Fibroblast of the aortic adventitia (primary cell): ENCODE results near the gene LZTFL1. TPM values are rescaled to one million over a fixed set of nuclear protein-coding genes. Genes with fewer than 3 reads are reported as not detected.

Source experiments
- DNase-seq: peaks from one replicate; pipeline ENCODE4 v3.0.0-alpha.2; 2010; ENCODE audit warnings: low read depth
- H3K4me3 ChIP-seq: 2 replicates; pipeline ENCODE4 v1.5.1; 2011; ENCODE audit warnings: low read depth, mild to moderate bottlenecking, control low read depth, low read length, moderate library complexity
- CTCF ChIP-seq: IDR thresholded peaks from 2 replicates; pipeline ENCODE4 v1.5.1; 2011; ENCODE audit warnings: mild to moderate bottlenecking, low read length, control low read depth, inconsistent platforms; ENCODE audit not compliant: insufficient read depth
- total RNA-seq: library from RNA; depleted of rRNA; stranded (reverse); fragments of >200 nt; gene quantifications from 2 replicates; pipeline ENCODE4 v1.2.3, GENCODE V29; 2012; ENCODE audit warnings: low replicate concordance

The LZTFL1 gene
- total RNA-seq, 1 donor = 24.1 TPM

- no peak for DNase-seq
- H3K4me3 ChIP-seq = no peak overlapping the region
- TF ChIP-seq CTCF = no peak
Measured at GRCh38 chr3:45830121-45830520, 11.8 kb downstream of the LZTFL1 start.

- no peak for DNase-seq
- no peak overlapping the region for H3K4me3 ChIP-seq
- no peak for TF ChIP-seq CTCF
Measured at GRCh38 chr3:45826908-45827307, 15.0 kb downstream of the LZTFL1 start.

GRCh38 chr3:45826321-45826720 is 15.6 kb downstream of the LZTFL1 start:
- no peak overlapping the region for H3K4me3 ChIP-seq
- DNase-seq = no peak
- TF ChIP-seq CTCF = no peak

GRCh38 chr3:45821127-45821526 is 20.8 kb downstream of the LZTFL1 start:
- no peak for TF ChIP-seq CTCF
- DNase-seq = no peak
- H3K4me3 ChIP-seq = no peak overlapping the region

GRCh38 chr3:45819543-45819942 is 22.4 kb downstream of the LZTFL1 start:
- peak; percentile 59 for DNase-seq

GRCh38 chr3:45817831-45818522 is 23.9 kb downstream of the LZTFL1 start:
- H3K4me3 ChIP-seq = no peak overlapping the region
- TF ChIP-seq CTCF = no peak
- peak; percentile 97 for DNase-seq

More at GRCh38 chr3:45819543-45819942, 22.4 kb downstream of the LZTFL1 start:
- no peak for TF ChIP-seq CTCF
- no peak overlapping the region for H3K4me3 ChIP-seq

- H3K4me3 ChIP-seq = no peak overlapping the region
- no peak for TF ChIP-seq CTCF
- DNase-seq = peak; percentile 52
Measured at GRCh38 chr3:45816544-45816943, 25.4 kb downstream of the LZTFL1 start.
